CD4-positive, alpha-beta T cell treated with Interleukin-6 for 4 hours (primary cell): ENCODE measurements around the gene HADHB.
"Not testable (repeated sequence)": the region's sequence is repeated elsewhere in the genome, so short reads cannot be mapped to it uniquely, and the experiment has no call there.

ENCODE experiments used
- DNase-seq: peaks from one replicate; pipeline ENCODE4 v3.0.0-alpha.2; 2020; ENCODE audit warnings: mixed read lengths

Gene HADHB

GRCh38 chr2:26298638-26299393 lies 54.1 kb downstream of the HADHB start:
- peak; percentile 66 for DNase-seq

DNA sequence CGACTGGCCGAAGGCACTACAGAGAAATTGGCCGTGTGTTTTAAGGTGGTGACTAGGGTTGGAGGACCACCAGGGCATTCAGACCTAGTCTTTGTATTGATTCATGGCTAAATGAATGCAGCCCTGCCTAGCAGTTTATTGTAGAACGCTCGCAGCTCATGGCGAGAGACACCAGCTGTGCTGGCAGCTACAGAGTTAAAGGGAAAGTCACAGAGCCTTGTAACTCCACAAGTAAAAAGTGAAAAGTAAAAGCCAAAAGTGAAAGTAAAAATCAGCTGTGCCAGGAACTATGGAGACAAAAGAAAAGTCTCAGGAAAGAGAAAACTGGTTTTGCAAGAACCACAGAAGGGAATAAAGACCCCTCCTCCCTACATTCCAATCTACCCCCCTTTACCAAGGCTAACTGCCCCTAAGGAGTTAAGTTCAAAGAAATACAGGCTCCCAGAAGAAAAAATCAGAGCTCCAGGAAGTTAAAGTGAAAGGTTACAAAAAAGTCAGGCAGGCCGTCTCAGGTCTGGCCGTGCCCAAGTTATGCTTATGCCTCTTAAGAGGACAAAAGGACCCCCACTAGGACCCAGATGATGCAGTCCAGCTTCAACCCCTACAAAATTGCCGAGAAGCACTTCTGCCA lies 54.8 kb downstream of the HADHB start:
- peak; percentile 34 for DNase-seq

GRCh38 chr2:26300234-26300925 lies 55.6 kb downstream of the HADHB start:
- DNase-seq = peak; percentile 35

GRCh38 chr2:26302846-26303245 lies 58.1 kb downstream of the HADHB start:
- DNase-seq = no peak

- DNase-seq = not testable (repeated sequence)
These were observed 60.4 kb downstream of the HADHB start for GRCh38 chr2:26305094-26305493.

- no peak for DNase-seq
These were observed 60.8 kb downstream of the HADHB start for GRCh38 chr2:26305540-26305939.

DNA sequence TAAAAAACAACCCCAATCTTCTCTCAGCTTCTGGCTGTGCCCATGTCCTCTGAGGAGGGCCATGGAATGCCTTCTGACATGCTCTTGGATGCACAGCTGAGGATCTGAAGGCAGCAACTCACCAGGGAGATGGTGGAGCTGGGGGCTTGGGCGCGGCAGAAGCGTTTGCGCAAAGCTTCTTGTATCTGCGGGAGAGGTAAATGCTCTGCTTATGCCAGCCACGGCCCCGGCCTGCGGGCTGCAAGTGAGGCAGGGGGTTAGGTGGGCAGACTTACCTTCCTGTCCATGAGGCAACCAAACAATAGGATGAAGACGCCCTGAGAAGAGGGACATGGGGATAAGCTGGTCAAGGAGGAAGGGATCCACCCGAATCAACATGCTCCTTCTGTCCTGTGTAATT lies 65.2 kb downstream of the HADHB start:
- no peak for DNase-seq

- DNase-seq = no peak
These were observed 67.7 kb downstream of the HADHB start for GRCh38 chr2:26312471-26312870.

DNA sequence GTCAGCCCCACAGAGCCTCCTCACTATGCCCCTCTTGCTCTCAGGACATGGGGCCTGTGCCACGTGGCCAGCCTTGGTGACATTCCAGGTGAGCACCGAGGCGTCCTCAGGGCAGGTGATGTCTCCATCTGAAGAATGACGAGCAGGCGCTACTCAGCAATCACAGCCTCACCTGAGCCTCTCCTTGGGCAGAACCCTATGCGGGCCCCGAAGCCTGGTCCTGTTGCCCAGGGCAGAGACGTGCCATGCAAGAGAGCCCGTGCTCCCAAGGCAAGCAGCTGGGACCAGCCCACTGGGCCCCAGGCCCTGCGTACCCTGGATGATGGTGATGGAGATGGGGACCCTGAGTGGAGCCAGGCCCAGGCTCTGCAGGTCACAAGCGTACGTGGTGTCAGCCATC lies 68.7 kb downstream of the HADHB start:
- DNase-seq = no peak

DNA sequence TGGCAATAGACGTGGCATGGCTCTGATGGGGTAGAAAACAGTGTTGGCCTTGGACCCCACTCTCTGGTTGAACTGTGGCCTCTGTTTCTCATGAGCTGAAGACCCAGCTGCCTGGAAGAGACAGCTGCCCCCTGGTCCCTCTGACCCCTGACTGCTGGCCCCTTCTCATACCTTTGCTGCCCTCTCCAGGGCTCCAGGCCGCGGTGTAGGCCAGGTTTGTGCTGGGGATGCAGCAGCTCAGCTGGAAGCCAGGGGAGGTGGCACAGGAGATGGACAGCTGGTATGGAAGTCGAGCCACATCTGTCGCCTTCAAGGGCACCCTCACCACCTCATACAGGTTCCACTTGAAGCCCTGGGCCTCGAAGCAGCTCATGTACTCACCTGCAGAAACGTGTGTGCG lies 69.5 kb downstream of the HADHB start:
- no peak for DNase-seq

DNA sequence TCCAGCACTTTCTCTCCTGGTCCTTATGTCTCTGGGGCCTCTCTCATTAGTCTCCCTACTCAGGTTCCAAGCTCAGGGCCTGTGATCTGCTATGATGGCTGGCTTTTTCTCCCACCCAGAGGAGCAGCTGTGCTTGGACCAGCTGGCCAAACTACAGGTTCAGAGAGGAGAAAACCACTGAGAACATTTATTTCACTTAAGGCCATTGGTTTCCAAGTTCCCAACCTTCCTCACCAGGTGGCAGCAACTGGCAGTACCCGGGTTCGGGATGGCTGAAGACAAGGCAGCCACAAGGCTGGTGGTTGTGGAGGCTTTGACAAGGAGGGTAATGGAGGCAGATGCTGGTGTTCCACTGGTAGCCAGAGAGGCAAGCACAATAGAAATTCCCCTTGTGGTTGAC lies 71.3 kb downstream of the HADHB start:
- no peak for DNase-seq

GRCh38 chr2:26316845-26317244 lies 72.1 kb downstream of the HADHB start:
- DNase-seq = no peak

DNA sequence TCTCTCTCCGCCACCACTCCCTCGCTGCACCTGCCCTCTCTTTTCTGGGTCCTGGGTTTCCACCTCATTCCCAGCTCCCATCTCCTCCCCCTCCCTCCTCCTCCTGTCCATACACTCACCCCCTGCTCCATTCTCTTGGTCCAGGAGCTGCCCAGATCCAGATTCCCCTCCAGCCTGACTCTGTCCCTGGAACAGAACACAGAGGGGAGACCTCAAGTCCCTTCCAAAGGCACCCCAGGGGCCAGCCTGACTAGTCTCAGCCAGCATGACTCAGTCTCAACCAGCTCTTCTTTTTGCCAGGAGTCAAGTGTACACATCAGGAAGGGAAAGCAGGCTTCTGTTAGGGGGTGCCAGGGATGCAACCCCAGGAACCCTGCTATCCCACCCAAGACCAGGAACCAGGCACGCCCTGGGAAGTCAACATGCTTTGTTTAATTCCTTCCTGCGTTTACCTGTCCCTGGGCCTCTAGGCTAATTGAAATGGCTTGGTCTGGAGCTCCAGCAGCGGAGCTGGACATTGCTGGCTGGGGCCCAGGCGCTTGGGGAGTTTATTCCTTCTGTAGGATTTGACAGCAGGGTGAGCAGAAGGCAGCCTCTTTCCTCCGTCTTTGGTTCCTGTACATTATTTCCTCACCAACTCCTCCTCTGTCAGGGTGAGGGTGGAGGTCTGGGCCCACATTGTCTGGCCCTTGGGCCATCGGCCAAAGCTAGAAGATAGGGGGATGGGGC lies 72.8 kb downstream of the HADHB start:
- no peak for DNase-seq

DNA sequence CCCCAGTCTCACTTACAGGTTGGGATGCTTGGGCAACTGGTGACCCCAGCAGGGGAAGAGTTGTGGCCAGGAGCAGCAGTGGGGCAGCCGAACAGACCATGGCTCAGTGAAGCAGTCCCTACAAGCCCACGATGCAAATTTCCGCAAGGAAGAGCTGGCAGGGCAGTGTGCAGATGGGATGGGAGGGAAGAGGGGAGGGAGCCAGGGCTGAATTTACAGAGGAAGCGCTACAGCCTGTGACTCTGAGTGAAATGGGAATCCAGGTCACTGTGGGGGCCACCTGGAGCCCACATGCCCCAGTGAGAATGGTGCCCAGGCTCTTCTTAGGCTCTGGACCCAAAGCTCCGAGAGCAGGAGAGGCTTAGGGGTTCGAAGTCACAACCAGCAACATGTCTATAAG lies 74.2 kb downstream of the HADHB start:
- DNase-seq = no peak

- DNase-seq = not testable (repeated sequence)
These were observed 79.7 kb downstream of the HADHB start for GRCh38 chr2:26324479-26324878.

DNA sequence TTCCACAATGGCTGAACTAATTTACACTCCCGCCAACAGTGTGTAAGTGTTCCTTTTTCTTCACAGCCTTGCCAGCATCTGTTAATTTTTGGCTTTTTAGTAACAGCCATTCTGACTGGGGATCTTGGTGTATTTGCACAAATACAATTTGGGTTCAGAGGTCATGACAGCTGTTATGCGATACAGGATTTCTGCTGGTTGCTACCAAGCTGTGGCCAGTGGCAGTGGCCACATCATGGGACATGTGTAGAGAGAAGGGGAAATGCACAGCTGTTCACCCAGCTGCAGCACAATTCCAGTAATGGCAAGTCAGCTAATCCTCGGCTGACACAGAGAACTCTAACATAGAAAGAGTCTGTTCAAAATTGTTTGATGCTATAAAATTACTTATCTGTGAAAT lies 80.2 kb downstream of the HADHB start:
- DNase-seq = no peak

DNA sequence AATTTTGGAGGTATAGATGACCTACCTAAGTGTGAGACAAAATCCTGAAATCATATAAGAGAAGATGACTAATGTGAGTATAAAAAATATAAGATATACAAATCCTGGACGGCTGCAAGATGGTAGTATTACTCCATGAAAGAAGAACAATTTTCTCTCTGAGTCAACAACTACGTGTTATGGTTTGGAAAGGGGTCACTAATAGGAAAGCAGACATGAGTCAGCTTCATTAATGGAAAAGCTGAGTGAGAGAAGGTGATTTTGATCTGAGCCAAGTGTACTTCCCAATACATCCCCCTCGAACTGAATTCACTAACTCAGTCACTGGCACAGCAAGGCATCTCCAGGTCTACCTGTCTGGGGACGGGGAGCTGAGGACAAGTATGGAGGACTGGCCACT lies 81.1 kb downstream of the HADHB start:
- no peak for DNase-seq

- DNase-seq = no peak
These were observed 81.8 kb downstream of the HADHB start for GRCh38 chr2:26326514-26326913.

- no peak for DNase-seq
These were observed 82.8 kb downstream of the HADHB start for GRCh38 chr2:26327291-26328272.

- DNase-seq = not testable (repeated sequence)
These were observed 84.3 kb downstream of the HADHB start for GRCh38 chr2:26329083-26329482.

DNA sequence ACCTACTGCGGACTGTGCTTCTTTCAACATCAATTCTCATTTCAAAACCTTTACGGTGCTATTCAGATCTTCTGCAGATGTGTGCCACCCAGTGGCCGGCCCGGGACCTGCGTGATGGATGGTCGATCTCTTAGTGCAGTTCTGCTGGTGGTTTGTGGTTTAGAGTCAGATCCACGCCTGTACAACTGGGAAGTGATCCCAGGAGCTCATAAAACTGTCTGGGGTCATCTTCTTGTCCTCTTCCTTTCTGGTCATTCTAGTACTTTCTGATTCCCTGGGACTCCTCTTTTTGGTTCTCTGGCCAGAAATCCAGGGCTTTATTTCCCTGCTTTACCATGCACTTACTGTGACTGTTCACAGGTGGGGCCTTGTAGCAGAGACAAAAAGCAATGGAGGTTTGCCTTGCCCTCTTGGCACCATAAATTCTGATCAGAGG lies 85.4 kb downstream of the HADHB start:
- peak; percentile 86 for DNase-seq

- DNase-seq = no peak
These were observed 85.9 kb downstream of the HADHB start for GRCh38 chr2:26330604-26331003.
